ENCODE measurements around the gene C1GALT1.

DNA sequence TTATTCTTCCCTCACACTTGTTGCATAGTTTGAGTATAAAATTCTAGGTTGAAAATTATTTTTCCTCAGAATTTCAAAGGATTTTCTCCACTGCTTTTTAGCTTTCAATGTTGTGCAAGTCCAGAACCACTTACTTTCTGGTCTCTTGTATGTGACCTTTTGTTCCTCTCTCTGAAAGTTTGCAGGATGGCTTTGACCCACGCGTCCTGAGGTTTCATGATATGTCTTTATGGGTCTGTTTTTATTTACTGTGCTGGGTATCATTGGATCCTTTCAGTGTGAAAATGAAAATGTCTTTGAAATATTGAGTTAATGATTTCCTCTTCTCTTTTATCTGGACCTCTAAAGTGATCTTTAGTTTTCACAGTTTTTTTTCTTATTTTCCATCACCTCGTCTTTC is 38.5 kb downstream of the C1GALT1 start:
- TF ChIP-seq GATA3 (IDR thresholded peaks at IDR 0.05; ENCODE audit: low read depth, low read length) (no peak), GATA2 (IDR thresholded peaks at IDR 0.05; ENCODE audit: low read depth, low read length) (no peak)
